GM18951 (cell line): ENCODE measurements around the gene HJURP.
"Not testable (repeated sequence)": the region's sequence is repeated elsewhere in the genome, so short reads cannot be mapped to it uniquely, and the experiment has no call there.

ENCODE experiments used
- POLR2A ChIP-seq: IDR thresholded peaks from 4 replicates; pipeline ENCODE4 v1.6.1; 2011; ENCODE audit warnings: mild to moderate bottlenecking; ENCODE audit not compliant: insufficient read length, insufficient read depth; ENCODE audit errors: extremely low read depth
- in situ Hi-C: fragments of 300-500 bp; cut with MboI; formaldehyde crosslinking; loops from one replicate; pipeline ENCODE4 v1.12.0; 2022; ENCODE audit warnings: low sequenced_read_pairs, mixed read lengths, inconsistent platforms; ENCODE audit not compliant: unreplicated experiment

Gene HJURP

GRCh38 chr2:233854241-233854981 lies at the start of gene HJURP:
Gene HJURP, minus strand, starts transcription at chr2:233854535. Its CDS starts 35 bp downstream, at chr2:233854500.
- TF ChIP-seq POLR2A, result peak; percentile 82
- in situ Hi-C loops, result no loop called here

- no peak for TF ChIP-seq POLR2A
- in situ Hi-C loops, result no loop called here
Measured at GRCh38 chr2:233901884-233902283, 47.5 kb upstream of the HJURP start.

GRCh38 chr2:233901367-233901766 lies 47.0 kb upstream of the HJURP start:
- in situ Hi-C loops, result no loop called here
- TF ChIP-seq POLR2A, result no peak

GRCh38 chr2:233896253-233896652 lies 41.9 kb upstream of the HJURP start:
- in situ Hi-C loops, result not testable (repeated sequence)

- TF ChIP-seq POLR2A, result no peak
- in situ Hi-C loops, result no loop called here
Measured at GRCh38 chr2:233892793-233893192, 38.5 kb upstream of the HJURP start.

GRCh38 chr2:233882353-233882752 lies 28.0 kb upstream of the HJURP start:
- in situ Hi-C loops, result no loop called here
- TF ChIP-seq POLR2A, result no peak

- in situ Hi-C loops, result not testable (repeated sequence)
Measured at GRCh38 chr2:233872125-233872524, 17.8 kb upstream of the HJURP start.

- no peak for TF ChIP-seq POLR2A
- in situ Hi-C loops, result no loop called here
Measured at GRCh38 chr2:233871432-233871831, 17.1 kb upstream of the HJURP start.

GRCh38 chr2:233867993-233868532 lies 13.7 kb upstream of the HJURP start, which contains the start of gene MSL3B:
Gene MSL3B, minus strand, starts transcription at chr2:233868386.
- in situ Hi-C loops, result no loop called here
- peak; percentile 74 for TF ChIP-seq POLR2A

- in situ Hi-C loops, result no loop called here
- no peak for TF ChIP-seq POLR2A
Measured at GRCh38 chr2:233866479-233866878, 12.1 kb upstream of the HJURP start.

- in situ Hi-C loops, result no loop called here
- no peak for TF ChIP-seq POLR2A
Measured at GRCh38 chr2:233865838-233866237, 11.5 kb upstream of the HJURP start.

- in situ Hi-C loops, result no loop called here
Measured at GRCh38 chr2:233862261-233862768, 8.0 kb upstream of the HJURP start.

GRCh38 chr2:233858331-233858730 lies 4.0 kb upstream of the HJURP start:
- in situ Hi-C loops, result no loop called here
- no peak for TF ChIP-seq POLR2A

More at GRCh38 chr2:233862261-233862768, 8.0 kb upstream of the HJURP start:
- TF ChIP-seq POLR2A, result no peak

- no peak for TF ChIP-seq POLR2A
- in situ Hi-C loops, result no loop called here
Measured at GRCh38 chr2:233857511-233858141, 3.3 kb upstream of the HJURP start.
